WERI-Rb-1 (cell line): Measurements from ENCODE around the gene TSPAN11.

Experiments used
- DNase-seq: peaks from one replicate; pipeline ENCODE4 v3.0.0-alpha.2; 2020
- H3K27ac ChIP-seq: fragments of 250-450 bp; sonication (Bioruptor Pico); 2 replicates; pipeline ENCODE4 v1.5.1; 2020; ENCODE audit warnings: mild to moderate bottlenecking, moderate library complexity
- H3K27me3 ChIP-seq: fragments of 250-450 bp; sonication (Bioruptor Pico); 2 replicates; pipeline ENCODE4 v1.5.1; 2021; ENCODE audit warnings: mild to moderate bottlenecking, low read depth, moderate library complexity; ENCODE audit not compliant: insufficient read depth, severe bottlenecking
- H3K36me3 ChIP-seq: fragments of 250-450 bp; sonication (Bioruptor Pico); 2 replicates; pipeline ENCODE4 v1.5.1; 2020; ENCODE audit warnings: mild to moderate bottlenecking, moderate library complexity
- H3K4me3 ChIP-seq: 2 replicates; pipeline ENCODE4 v1.5.1; 2011; ENCODE audit warnings: low read depth, mild to moderate bottlenecking, control low read depth, low read length
- H3K9me3 ChIP-seq: fragments of 250-450 bp; sonication (Bioruptor Pico); 2 replicates; pipeline ENCODE4 v1.5.1; 2021; ENCODE audit warnings: mild to moderate bottlenecking, moderate library complexity; ENCODE audit not compliant: severe bottlenecking
- CTCF ChIP-seq: IDR thresholded peaks from 2 replicates; pipeline ENCODE4 v1.5.1; 2011; ENCODE audit warnings: low read depth, mild to moderate bottlenecking, control low read depth, inconsistent platforms, low read length

TSPAN11 gene

DNA sequence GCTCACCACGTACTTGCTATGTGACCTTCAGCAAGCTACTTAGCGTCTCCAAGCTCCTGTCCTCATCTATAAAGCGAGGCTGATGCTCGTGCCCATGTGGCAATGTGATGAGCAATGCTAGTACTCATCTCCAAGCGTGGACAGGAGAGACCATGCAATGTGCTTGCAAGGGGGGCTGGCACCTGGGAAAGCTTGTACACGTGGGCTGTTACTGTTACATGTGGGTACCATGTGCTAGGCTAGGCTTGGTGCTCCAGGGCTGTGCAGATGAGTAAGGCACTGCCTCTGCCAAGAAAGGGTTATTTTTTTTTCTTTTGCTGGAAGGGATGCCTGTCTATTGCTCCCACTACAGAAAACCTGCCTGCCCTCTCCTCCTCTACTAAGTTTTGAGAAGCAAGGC lies 46.6 kb downstream of the TSPAN11 start:
- no peak overlapping the region for H3K27ac ChIP-seq
- H3K36me3 ChIP-seq = peaks cover 24% of the 10 kb centered on the region
- TF ChIP-seq CTCF = no peak
- H3K9me3 ChIP-seq = no peaks in the 10 kb centered on the region
- no peak for DNase-seq
- no peak overlapping the region for H3K4me3 ChIP-seq
- no peaks in the 10 kb centered on the region for H3K27me3 ChIP-seq

DNA sequence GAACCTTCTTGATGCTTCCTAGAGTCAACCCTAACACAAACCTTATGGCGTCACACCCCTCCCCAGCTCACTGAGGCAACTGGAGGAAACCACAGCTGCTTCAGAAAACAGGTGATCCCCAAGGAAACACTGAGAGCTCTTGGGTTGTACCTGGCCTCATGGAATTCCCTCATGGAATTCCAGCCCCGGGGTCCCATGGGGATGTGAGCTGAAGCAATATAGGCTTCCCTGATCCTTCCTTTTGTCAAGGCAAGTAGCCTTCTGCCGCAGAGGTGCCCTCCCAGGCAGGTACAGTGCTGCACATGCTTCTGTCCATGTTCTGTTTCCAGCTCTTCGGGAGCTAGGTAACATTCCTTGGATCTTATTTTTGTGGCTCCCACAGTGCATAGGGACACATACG lies 47.3 kb downstream of the TSPAN11 start:
- Histone ChIP-seq H3K4me3 (no peak overlapping the region), H3K27me3 (no peaks in the 10 kb centered on the region), H3K9me3 (no peaks in the 10 kb centered on the region), H3K36me3 (peaks cover 17% of the 10 kb centered on the region), H3K27ac (no peak overlapping the region)
- no peak for DNase-seq
- no peak for TF ChIP-seq CTCF

DNA sequence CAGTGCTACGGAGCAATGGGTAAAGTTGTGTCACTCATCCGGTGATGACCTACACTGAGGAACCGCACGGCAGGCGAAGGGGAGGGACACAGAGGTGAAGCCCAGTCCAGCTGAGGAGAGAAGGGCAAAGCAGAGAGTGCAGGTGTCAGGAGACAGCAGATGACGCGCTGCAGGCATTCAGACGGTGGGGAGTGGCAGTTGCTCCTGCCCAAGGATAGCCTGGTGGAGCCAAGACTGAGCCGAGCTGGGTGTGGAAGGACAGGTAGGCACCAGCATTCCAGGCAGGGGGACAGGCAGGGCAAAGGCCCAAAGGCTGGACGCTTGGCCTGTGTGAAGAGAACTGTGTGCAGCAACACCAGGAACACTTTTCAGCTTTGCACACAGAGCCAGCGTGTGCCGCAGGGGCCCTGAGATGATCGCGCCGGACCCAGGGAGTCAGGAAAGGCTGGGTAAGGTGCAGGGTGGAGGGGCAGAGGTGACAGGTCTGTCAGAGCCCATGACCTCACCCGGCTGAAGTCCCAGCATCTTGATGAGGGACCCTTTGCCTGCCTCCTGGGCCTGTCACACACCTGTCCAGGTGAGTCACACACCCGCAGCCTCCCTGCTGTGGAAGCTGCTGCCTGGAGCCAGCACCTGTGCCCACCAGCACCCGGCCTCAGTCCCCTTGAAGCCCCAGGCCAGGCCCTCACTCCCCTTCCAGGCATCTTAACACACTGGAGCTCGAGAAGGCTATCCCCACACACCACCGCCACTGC lies 48.4 kb downstream of the TSPAN11 start:
- Histone ChIP-seq H3K36me3 (peaks cover 6% of the 10 kb centered on the region; the same call in 1 of the 2 replicates), H3K27ac (no peak overlapping the region), H3K9me3 (no peaks in the 10 kb centered on the region), H3K27me3 (no peaks in the 10 kb centered on the region), H3K4me3 (no peak overlapping the region)
- TF ChIP-seq CTCF = no peak
- no peak for DNase-seq

- Histone ChIP-seq H3K4me3 (no peak overlapping the region), H3K9me3 (no peaks in the 10 kb centered on the region), H3K27ac (no peak overlapping the region), H3K36me3 (peaks cover 3% of the 10 kb centered on the region; the same call in 1 of the 2 replicates), H3K27me3 (no peaks in the 10 kb centered on the region)
- no peak for DNase-seq
- TF ChIP-seq CTCF = no peak
These were observed 49.0 kb downstream of the TSPAN11 start for GRCh38 chr12:30975581-30975980.

DNA sequence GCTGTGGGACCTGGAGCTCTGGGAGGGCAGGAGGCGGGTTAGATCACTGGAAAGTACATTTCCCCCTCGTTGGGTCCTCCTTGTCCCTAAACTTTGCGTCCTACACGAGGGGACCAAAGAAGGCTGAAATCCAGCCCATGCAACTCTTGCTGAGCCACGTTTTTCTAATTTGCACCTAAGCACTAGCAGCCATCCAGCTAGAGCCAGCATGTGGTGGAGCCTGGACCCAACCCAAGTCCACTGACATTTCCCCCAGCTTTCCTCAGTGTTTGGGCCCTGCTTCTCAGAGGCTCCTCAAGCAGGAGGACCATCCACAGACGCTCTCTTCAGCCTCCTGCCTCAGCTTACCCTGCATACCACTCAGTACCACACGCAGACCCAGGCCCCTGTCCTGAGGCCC lies 49.7 kb downstream of the TSPAN11 start:
- DNase-seq = no peak
- Histone ChIP-seq H3K9me3 (no peaks in the 10 kb centered on the region), H3K4me3 (no peak overlapping the region), H3K27ac (no peak overlapping the region), H3K27me3 (no peaks in the 10 kb centered on the region), H3K36me3 (peaks cover 3% of the 10 kb centered on the region; the same call in 1 of the 2 replicates)
- TF ChIP-seq CTCF = no peak

- H3K9me3 ChIP-seq = no peaks in the 10 kb centered on the region
- H3K36me3 ChIP-seq = peaks cover 6% of the 10 kb centered on the region; the same call in 1 of the 2 replicates
- no peaks in the 10 kb centered on the region for H3K27me3 ChIP-seq
- TF ChIP-seq CTCF = no peak
- no peak overlapping the region for H3K27ac ChIP-seq
- no peak for DNase-seq
- no peak overlapping the region for H3K4me3 ChIP-seq
These were observed 50.6 kb downstream of the TSPAN11 start for GRCh38 chr12:30977124-30977523.
